Epithelial cell of proximal tubule (primary cell): ENCODE results near the gene CDK19. TPM values are rescaled to one million over a fixed set of nuclear protein-coding genes. Genes with fewer than 3 reads are reported as not detected.
"Not testable (repeated sequence)": the region's sequence is repeated elsewhere in the genome, so short reads cannot be mapped to it uniquely, and the experiment has no call there.

Experiments used
- DNase-seq: peaks from one replicate; pipeline ENCODE4 v3.0.0-alpha.2; 2011; ENCODE audit warnings: low read depth
- H3K4me3 ChIP-seq: 2 replicates; pipeline ENCODE4 v1.5.1; 2011; ENCODE audit warnings: low read depth, mild to moderate bottlenecking, low read length
- CTCF ChIP-seq: conservative IDR thresholded peaks from 2 replicates; pipeline ENCODE4 v1.5.1; 2012; ENCODE audit warnings: low read depth, mild to moderate bottlenecking, low read length
- total RNA-seq: library from RNA; depleted of rRNA; stranded (reverse); fragments of >200 nt; gene quantifications from 2 replicates; pipeline ENCODE4 v1.2.3, GENCODE V29; 2015

CDK19 gene
- total RNA-seq, 1 donor from 2014 or later = 6.3 TPM

GRCh38 chr6:110760589-110760988 is 54.7 kb downstream of the CDK19 start:
- H3K4me3 ChIP-seq = no peak overlapping the region
- no peak for TF ChIP-seq CTCF
- DNase-seq = no peak

DNA sequence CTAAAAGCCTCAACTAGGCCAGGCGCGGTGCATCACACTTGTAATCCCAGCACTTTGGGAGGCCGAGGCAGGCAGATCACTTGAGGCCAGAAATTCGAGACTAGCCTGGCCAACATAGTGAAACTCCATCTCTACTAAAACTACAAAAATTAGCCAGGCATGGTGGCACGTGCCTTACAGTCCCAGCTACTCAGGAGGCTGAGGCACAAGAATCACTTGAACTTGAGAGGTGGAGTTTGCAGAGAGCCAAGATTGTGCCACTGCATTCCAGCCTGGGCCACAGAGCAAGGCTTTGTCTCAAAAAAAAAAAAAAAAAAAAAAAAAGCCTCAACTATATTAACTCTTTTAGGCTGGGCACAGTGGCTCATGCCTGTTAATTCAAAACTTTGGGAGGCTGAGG is 55.2 kb downstream of the CDK19 start:
- H3K4me3 ChIP-seq, DNase-seq: not testable (repeated sequence)

GRCh38 chr6:110757926-110758325 is 57.3 kb downstream of the CDK19 start:
- no peak overlapping the region for H3K4me3 ChIP-seq
- DNase-seq = no peak
- TF ChIP-seq CTCF = no peak

- no peak for DNase-seq
- TF ChIP-seq CTCF = no peak
- no peak overlapping the region for H3K4me3 ChIP-seq
Measured at GRCh38 chr6:110756817-110757216, 58.5 kb downstream of the CDK19 start.

DNA sequence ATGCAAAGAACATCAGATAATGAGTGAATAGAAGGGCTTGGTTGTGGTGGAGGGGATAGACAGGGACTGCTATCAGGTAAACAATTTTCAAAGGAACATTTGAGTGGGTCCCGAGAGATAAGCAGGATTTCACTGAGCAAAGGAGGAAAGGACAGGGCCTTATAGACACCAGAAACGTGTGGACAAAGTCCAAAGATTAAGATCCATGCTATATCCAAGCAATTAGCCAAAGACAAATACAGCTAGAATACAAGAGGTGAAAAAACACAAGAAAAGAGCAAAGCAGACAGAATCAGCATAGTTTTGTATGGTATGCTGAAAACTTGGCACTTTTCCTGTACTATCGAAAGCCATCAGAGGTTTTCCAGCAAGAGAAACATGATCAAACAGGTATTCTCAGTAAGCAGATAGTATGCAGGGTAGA is 59.8 kb downstream of the CDK19 start:
- no peak for DNase-seq
- no peak overlapping the region for H3K4me3 ChIP-seq
- no peak for TF ChIP-seq CTCF

- not testable (repeated sequence) for H3K4me3 ChIP-seq, DNase-seq
Measured at GRCh38 chr6:110753936-110754668, 61.2 kb downstream of the CDK19 start.

DNA sequence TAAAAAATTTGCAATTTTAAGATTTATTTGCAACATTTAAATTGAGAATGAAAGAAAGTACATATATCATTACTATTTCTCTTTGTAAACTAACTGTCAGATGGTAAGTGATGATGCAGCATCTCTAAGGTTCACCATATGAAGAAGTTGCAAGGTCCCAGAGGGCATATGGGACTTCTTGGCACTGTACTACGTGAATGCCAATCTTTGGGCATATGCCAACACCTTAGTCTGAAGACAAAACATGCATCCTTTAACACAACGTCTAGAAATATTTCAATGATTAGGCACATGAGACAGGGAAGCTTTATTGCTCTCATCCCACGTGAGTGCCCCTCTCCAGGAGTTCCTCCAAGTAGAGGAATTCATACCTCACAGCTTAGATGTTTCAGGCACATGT is 66.8 kb downstream of the CDK19 start:
- DNase-seq = no peak
- H3K4me3 ChIP-seq = no peak overlapping the region
- no peak for TF ChIP-seq CTCF

DNA sequence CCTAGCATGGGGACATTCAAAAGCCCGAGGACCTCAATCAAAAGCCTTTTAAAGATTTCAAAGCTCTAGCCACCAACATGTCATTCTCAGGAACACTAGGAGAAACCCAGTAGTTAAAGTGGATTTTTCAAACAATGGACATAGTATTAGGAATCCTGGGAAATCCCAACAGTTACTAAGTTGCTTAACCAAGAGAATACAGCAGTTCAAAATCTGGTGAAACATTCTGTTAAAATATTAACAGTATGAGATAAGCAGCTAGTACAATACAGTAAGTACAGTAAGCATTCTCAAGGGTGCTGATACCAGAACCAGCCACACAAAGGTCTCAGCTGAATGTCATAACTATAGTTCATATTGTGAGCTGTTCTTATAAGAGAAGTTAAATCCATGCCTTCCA is 68.6 kb downstream of the CDK19 start:
- DNase-seq = no peak
- H3K4me3 ChIP-seq = no peak overlapping the region
- no peak for TF ChIP-seq CTCF
